Stimulated activated naive CD8-positive, alpha-beta T cell treated with anti-CD3 and anti-CD28 coated beads, Interleukin-15, Interleukin-2, amounts not matched to agents 100 U/mL and 50 U/mL, for 24 hours (primary cell): ENCODE measurements around the gene TPSAB1.
"Not testable (repeated sequence)": the region's sequence is repeated elsewhere in the genome, so short reads cannot be mapped to it uniquely, and the experiment has no call there.

Source experiments
- ATAC-seq: fragments of 150-1000 bp; cut with Tn5 transposase; one replicate; pipeline ENCODE4 v1.10.0; 2021
- DNase-seq: peaks from one replicate; pipeline ENCODE4 v3.0.0; 2021

TPSAB1 gene

DNA sequence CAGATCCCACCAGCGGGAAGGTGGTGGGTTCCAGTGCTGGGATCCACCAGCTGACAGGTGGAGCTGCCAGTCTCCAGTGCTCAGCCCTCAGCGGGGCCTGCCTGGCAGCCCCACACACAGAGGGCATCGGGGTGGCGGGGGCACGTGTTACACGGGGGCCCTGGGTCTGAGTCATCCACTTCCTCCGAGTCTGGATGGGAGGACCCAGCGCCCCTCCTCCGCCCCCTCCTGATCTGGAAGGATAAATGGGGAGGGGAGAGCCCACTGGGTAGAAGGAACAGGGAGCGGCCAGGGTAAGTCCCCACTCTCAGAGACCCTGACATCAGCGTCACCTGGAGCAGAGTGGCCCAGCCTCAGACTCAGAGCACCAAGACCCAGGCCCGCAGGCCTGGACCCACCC, at the start of gene TPSAB1:
Gene TPSAB1, plus strand, starts transcription at position 270 of the 400 bp plus-strand sequence. CDS start 234 bp downstream, outside the sequence.
- not testable (repeated sequence) for ATAC-seq, DNase-seq

- ATAC-seq, DNase-seq: not testable (repeated sequence)
Measured at GRCh38 chr16:1190789-1191188, 49.7 kb upstream of the TPSAB1 start.

- no peak for ATAC-seq
- DNase-seq: no peak
Measured at GRCh38 chr16:1192384-1193073, 48.0 kb upstream of the TPSAB1 start.

GRCh38 chr16:1193143-1193824, 47.2 kb upstream of the TPSAB1 start:
- DNase-seq (no peak), ATAC-seq (no peak)

- no peak for ATAC-seq
Measured at GRCh38 chr16:1193825-1194581, 46.5 kb upstream of the TPSAB1 start.

DNA sequence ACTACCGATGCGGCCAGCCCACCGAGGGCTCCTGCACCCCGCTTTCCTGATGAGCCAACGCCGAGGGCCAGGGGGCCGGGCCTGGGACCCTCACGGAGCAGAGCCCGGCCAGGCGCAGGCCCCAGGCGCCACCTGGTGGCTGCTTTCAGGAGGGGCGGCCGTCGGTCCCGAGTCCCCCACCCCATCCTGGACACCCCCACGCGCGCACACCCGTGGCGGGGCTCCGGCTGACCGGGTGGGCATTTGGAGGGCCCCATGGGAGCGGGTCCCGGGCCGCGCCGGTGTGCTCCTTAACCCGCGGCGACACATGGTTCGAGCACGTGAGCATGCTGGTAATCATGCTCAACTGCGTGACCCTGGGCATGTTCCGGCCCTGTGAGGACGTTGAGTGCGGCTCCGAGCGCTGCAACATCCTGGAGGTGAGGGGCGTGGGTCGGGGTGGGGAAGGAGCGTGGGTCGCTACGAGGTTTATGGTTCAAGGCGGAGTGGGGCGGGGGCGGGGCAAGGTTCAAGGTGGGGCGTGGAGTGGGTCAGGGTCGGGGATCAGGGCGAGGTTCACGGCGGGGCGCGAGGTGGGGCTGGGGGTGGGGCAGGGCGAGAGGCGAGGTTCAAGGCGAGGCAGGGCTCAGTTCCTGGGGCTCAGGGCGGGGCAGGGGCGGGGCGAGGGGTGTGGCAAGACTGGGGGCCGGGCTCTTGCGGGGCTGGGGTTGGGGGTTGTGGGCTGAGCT, 45.7 kb upstream of the TPSAB1 start:
- DNase-seq (peak; percentile 51), ATAC-seq (no peak)

More at GRCh38 chr16:1193825-1194581, 46.5 kb upstream of the TPSAB1 start:
- no peak for DNase-seq

- ATAC-seq: no peak
- DNase-seq: no peak
Measured at GRCh38 chr16:1195393-1195666, 45.2 kb upstream of the TPSAB1 start.

DNA sequence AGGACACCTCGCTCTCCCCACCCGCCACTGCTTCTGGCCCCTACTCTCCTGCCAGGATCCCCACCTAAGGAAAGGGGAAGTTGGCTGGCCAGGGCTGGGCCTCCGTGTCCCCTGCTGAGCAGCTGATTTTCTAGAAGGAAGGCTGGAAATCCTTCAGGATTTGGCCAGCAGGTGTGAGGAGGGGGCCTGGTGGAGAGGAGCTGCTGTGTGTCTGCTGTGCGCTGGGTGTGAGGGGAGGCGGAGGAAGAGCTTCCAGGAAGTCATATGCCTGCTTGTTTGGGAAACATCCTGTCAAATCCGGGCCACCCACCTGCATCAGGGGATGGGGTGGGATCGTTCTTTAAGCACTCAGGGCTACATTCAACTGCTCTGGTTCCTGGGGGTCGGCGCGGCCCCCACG, 44.0 kb upstream of the TPSAB1 start:
- no peak for ATAC-seq
- DNase-seq: no peak

- no peak for DNase-seq
Measured at GRCh38 chr16:1197237-1197866, 43.2 kb upstream of the TPSAB1 start.

DNA sequence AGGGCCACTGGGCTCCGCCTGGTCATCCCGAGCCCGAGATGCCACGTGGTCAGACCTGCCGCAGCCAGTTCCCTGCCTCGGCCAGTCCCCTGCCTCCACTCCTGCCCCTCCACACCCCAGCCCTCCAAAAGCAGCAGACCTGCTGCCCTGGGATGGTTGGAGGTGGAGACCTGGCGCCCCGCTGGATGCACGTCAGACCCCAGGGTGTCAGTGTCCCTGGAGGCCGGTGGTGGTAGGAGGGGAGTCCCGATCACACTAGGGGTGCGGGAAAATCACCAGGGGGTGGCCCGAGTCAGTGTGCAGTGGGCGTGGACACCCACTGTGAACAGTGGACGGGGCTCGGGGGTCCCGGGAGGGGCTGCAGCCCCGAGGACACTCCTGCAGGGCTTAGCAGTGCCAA, 42.3 kb upstream of the TPSAB1 start:
- DNase-seq (no peak), ATAC-seq (no peak)

More at GRCh38 chr16:1197237-1197866, 43.2 kb upstream of the TPSAB1 start:
- no peak for ATAC-seq

GRCh38 chr16:1198671-1199346, 41.7 kb upstream of the TPSAB1 start:
- not testable (repeated sequence) for DNase-seq, ATAC-seq

GRCh38 chr16:1199347-1200013, 41.0 kb upstream of the TPSAB1 start:
- ATAC-seq: no peak

GRCh38 chr16:1200014-1200627, 40.4 kb upstream of the TPSAB1 start:
- no peak for ATAC-seq
- no peak for DNase-seq

More at GRCh38 chr16:1199347-1200013, 41.0 kb upstream of the TPSAB1 start:
- DNase-seq: no peak

GRCh38 chr16:1201444-1201843, 39.1 kb upstream of the TPSAB1 start:
- DNase-seq (no peak), ATAC-seq (no peak)

GRCh38 chr16:1202274-1202673, 38.2 kb upstream of the TPSAB1 start:
- ATAC-seq: no peak
- no peak for DNase-seq

GRCh38 chr16:1204933-1205332, 35.6 kb upstream of the TPSAB1 start:
- ATAC-seq: no peak

DNA sequence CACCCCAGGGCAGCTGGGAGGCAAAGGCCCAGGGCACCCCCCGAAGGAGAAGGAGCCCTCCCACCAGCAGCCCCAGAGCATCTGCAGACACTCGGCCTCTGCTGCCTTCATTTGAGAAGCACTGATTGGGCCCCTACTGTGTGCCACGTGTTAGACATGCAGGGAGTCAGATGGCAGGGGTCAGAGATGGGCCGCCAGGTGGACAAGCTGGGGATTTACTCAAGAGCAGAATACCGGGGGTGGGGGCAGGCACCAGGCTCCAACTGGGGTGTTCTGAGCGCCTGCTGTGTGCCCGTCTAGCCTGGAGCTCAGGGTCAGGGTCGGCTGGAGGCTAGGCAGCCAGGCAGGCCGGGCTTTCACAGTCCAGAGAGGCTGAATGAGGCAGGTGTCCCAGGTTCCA, 34.2 kb upstream of the TPSAB1 start:
- ATAC-seq (no peak), DNase-seq (no peak)

More at GRCh38 chr16:1204933-1205332, 35.6 kb upstream of the TPSAB1 start:
- no peak for DNase-seq

- ATAC-seq (no peak), DNase-seq (no peak)
Measured at GRCh38 chr16:1206786-1207185, 33.7 kb upstream of the TPSAB1 start.

- DNase-seq (no peak), ATAC-seq (no peak)
Measured at GRCh38 chr16:1208239-1208830, 32.2 kb upstream of the TPSAB1 start.

- DNase-seq: no peak
- no peak for ATAC-seq
Measured at GRCh38 chr16:1209081-1209480, 31.4 kb upstream of the TPSAB1 start.
